Esophagus muscularis mucosa (tissue), 3 donors: ENCODE data around the gene PJA2.

Experiments used
- POLR2A ChIP-seq: fragments of 450-650 bp; IDR thresholded peaks from one replicate; pipeline ENCODE4 v1.6.1; 2017; ENCODE audit warnings: antibody characterized with exemption, moderate library complexity, mild to moderate bottlenecking, low read depth
- POLR2AphosphoS5 ChIP-seq, 2 donors: sonication (generic); formaldehyde crosslinking; IDR thresholded peaks; one replicate each; pipeline ENCODE4 v1.6.1; 2017; ENCODE audit warnings: antibody characterized with exemption in 2 of 2
- TF ChIP-seq, protein P1 (sequence below), 3 experiments: fragments of 200-600 bp in 2 of 3; fragments of 450-650 bp in 1 of 3; sonication (generic) in 2 of 3; IDR thresholded peaks; one replicate each; pipeline ENCODE4 v1.5.1; 2017 to 2019; ENCODE audit warnings: antibody characterized with exemption in 3 of 3, mild to moderate bottlenecking in 2 of 3, moderate library complexity in 1 of 3

DNA sequence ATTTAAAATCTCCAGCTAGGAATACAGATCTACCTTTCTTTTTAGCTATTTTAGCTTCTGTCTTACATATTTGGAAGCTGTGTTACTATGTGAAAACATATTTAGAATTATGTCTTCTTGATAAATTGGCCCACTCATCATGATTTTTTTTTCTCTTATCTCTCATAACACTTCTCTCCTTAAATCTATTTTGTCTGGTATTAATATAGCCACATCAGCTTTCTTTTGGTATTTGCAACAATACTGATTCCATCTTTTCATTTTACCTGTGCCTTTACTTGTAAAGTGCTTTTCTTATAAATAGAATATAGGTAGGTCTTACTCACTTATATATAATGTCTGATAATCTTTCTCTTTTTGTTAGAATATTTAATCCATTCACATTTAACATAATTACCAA lies 19.6 kb downstream of the PJA2 start:
- TF ChIP-seq POLR2AphosphoS5 (IDR thresholded peaks at IDR 0.05): no peak
- TF ChIP-seq, protein P1, sequence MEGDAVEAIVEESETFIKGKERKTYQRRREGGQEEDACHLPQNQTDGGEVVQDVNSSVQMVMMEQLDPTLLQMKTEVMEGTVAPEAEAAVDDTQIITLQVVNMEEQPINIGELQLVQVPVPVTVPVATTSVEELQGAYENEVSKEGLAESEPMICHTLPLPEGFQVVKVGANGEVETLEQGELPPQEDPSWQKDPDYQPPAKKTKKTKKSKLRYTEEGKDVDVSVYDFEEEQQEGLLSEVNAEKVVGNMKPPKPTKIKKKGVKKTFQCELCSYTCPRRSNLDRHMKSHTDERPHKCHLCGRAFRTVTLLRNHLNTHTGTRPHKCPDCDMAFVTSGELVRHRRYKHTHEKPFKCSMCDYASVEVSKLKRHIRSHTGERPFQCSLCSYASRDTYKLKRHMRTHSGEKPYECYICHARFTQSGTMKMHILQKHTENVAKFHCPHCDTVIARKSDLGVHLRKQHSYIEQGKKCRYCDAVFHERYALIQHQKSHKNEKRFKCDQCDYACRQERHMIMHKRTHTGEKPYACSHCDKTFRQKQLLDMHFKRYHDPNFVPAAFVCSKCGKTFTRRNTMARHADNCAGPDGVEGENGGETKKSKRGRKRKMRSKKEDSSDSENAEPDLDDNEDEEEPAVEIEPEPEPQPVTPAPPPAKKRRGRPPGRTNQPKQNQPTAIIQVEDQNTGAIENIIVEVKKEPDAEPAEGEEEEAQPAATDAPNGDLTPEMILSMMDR (IDR thresholded peaks at IDR 0.05): no peak
- no peak for TF ChIP-seq POLR2A
